ENCODE results near the gene GPR25.

GPR25 gene

GRCh38 chr1:200872446-200873115 lies at the start of gene GPR25:
Gene GPR25, plus strand, starts transcription at chr1:200872981. Its CDS starts 57 bp downstream, at chr1:200873038.
- DNase-seq (ENCODE audit: low read depth) = no peak
- peak within 1 kb of the TSS; percentile 28 for H3K4me3 ChIP-seq (ENCODE audit: low read depth, low read length)

DNA sequence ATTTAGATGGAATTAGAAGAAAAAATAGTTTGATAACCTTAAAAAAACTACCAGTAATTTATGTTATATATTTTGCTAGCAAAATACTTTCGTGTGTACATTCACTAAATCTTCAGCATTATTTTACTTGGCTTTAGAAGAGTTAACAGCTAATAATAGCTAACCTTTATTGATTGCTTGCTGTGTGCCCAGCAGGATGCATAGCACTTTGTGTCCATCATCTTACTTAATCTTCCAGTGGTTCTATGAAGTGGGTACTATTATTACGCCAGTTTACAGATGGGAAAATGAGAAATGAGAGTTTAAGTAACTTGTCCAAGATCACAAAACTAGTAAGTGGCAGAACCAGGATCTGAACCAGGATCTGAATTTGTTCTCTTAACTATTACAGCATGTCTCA lies 41.7 kb upstream of the GPR25 start:
- H3K4me3 ChIP-seq (ENCODE audit: low read depth, low read length) = no peak overlapping the region
- DNase-seq (ENCODE audit: low read depth) = no peak

DNA sequence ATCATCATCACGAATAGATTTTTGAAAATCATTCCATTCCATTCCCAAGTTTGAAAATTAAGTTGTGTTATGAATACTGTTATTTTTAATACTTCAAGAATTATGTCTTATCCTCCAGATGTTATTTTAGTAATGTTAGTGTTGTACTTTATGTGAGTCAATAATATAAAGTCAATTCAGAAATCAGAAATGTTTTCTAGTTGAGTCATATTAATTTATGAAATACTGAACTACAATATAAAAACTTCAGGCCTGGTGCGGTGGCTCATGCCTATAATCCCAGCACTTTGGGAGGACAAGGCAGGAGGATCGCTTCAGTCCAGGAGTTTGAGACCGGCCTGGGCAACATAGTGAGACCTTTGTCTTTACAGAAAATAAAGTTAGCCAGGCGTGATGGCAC lies 38.4 kb upstream of the GPR25 start:
- DNase-seq (ENCODE audit: low read depth) = no peak
- no peak overlapping the region for H3K4me3 ChIP-seq (ENCODE audit: low read depth, low read length)

DNA sequence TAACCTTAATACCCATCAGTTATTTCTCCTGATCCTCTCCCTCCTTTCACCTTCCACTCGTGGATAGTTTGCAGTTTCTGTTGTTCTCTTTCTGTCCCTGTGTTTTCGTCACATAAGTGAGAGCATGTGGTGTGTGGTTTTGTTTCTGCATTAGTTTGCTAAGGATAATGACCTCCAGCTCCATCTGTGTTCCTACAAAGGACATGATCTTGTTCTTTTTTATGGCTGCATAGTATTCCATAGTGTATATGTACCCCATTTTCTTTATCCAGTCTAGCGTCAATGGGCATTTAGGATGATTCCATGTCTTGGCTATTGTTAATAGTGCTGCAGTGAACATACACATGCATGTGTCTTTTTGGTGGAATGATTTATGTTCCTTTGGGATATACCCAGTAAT lies 36.6 kb upstream of the GPR25 start:
- no peak for DNase-seq (ENCODE audit: low read depth)
- no peak overlapping the region for H3K4me3 ChIP-seq (ENCODE audit: low read depth, low read length)

DNA sequence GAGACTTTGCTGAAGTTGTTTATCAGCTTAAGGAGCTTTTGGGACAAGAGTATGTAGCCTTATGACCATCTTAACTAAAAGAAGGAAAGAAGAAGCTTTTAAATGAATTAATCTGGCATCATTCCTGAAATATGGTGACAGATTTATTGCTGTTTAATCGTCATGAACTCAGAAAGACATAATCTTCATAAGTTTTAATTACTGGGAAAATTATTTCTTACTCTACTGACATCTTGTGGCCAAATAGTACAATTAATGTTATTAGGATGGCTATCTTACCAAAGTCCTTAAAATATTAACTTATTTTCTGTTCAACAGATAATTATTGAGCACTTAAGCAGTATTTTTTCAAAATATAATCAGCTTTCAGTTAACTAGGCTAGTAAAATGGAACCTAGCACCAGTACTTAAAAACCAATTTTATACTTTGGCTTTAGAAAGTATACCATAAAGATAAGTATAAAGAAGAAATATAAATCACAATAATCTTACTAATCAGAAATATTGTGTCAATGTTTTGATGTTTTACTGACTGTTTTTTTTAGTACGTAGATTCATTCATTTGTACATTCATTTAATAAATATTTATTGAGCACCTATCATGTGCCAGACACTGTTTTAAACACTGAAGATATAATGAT lies 34.7 kb upstream of the GPR25 start:
- DNase-seq (ENCODE audit: low read depth) = no peak
- no peak overlapping the region for H3K4me3 ChIP-seq (ENCODE audit: low read depth, low read length)

GRCh38 chr1:200838676-200839445 lies 33.9 kb upstream of the GPR25 start:
- no peak overlapping the region for H3K4me3 ChIP-seq (ENCODE audit: low read depth, low read length)
- peak; percentile 25 for DNase-seq (ENCODE audit: low read depth)

DNA sequence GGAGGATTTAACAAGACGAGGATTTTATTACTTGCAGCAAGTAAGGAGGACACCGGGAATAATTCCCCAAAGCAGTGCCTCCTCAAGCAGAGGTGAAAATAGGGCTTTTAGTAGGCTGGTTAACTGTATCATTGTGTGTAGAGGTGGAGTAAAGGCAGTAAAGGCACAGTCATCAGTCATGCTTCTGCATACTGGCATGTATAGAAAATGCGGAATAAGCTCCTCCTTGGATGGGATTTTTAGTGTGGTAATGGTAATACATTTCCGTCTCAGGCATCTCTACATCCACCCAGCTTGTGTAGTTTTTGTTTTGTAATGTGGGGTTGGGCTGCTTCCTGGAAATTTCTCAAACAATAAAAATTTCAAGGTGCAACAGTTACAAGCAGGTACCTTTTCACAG lies 27.4 kb upstream of the GPR25 start:
- no peak overlapping the region for H3K4me3 ChIP-seq (ENCODE audit: low read depth, low read length)
- DNase-seq (ENCODE audit: low read depth) = no peak

- DNase-seq (ENCODE audit: low read depth) = no peak
- no peak overlapping the region for H3K4me3 ChIP-seq (ENCODE audit: low read depth, low read length)
Measured at GRCh38 chr1:200846398-200846797, 26.4 kb upstream of the GPR25 start.

- H3K4me3 ChIP-seq (ENCODE audit: low read depth, low read length) = no peak overlapping the region
- no peak for DNase-seq (ENCODE audit: low read depth)
Measured at GRCh38 chr1:200849430-200849829, 23.4 kb upstream of the GPR25 start.

GRCh38 chr1:200850554-200850953 lies 22.2 kb upstream of the GPR25 start:
- DNase-seq (ENCODE audit: low read depth) = no peak
- no peak overlapping the region for H3K4me3 ChIP-seq (ENCODE audit: low read depth, low read length)

DNA sequence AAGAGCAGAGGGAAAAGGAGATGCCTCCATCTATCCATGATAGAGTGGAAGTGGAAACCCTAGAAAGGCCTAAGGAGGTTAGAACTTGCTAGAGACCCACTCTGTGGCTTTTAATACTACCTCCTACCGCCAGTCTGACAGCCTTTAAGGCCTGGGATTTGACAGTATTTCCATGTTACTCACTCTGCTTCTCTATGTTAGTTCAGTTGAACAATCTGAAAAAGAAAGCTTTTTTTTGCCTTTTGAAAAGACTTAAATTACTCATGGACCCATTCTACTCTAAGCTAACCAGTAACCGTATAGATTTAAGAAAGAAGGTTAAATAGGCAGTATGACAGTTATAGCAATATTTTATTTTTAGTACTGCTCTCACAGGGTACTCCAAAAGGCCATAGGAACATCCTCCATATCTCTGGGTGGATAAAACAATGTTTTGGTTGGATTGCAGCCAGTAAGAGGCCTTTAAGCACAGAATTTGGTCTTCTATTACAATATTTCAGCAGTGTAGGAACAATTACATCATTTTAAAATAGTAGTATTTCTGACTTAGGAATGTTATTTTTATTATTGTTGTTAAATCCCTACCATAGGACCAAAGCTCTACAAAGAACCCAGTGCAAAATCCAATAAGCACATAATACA lies 15.9 kb upstream of the GPR25 start:
- DNase-seq (ENCODE audit: low read depth) = peak; percentile 83
- no peak overlapping the region for H3K4me3 ChIP-seq (ENCODE audit: low read depth, low read length)

DNA sequence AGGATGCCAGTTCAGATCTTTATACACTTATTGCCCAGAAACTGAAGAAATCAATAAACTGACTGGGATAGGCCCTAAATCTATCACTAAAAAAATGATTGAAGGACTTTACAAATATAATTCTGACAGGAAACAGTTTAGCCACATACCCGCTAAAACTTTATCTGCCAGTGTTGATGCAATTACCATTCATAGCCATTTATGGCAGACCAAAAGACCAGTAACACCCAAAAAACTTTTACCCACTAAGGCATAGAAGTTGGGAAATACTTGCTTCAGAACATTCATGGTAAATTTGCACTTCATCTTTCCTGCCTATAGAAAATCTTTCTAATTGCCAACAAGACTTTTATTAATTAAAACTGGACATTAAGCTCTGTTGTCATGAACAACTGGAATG lies 15.0 kb upstream of the GPR25 start:
- no peak overlapping the region for H3K4me3 ChIP-seq (ENCODE audit: low read depth, low read length)
- no peak for DNase-seq (ENCODE audit: low read depth)

GRCh38 chr1:200861937-200862647 lies 10.7 kb upstream of the GPR25 start:
- no peak for DNase-seq (ENCODE audit: low read depth)

GRCh38 chr1:200862713-200863415 lies 9.9 kb upstream of the GPR25 start:
- no peak overlapping the region for H3K4me3 ChIP-seq (ENCODE audit: low read depth, low read length)
- no peak for DNase-seq (ENCODE audit: low read depth)

More at GRCh38 chr1:200861937-200862647, 10.7 kb upstream of the GPR25 start:
- H3K4me3 ChIP-seq (ENCODE audit: low read depth, low read length) = no peak overlapping the region

DNA sequence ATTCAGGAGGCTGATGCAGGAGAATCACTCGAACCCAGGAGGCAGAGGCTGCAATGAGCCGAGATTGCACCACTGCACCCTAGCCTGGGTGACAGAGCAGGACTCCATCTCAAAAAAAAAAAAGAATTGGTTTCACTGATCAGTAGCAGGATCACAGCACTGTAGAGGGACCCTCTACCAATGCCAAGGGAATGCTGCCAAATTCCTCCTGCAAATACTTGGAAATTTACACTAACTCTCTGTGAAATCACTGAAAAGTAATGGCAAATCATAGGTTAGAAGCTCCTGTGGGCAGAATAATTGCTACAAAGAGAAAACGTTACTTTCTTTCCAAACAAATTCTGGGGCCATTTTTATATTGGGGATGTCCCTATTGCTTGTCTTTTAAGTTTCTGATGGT lies 6.7 kb upstream of the GPR25 start:
- DNase-seq (ENCODE audit: low read depth) = no peak

DNA sequence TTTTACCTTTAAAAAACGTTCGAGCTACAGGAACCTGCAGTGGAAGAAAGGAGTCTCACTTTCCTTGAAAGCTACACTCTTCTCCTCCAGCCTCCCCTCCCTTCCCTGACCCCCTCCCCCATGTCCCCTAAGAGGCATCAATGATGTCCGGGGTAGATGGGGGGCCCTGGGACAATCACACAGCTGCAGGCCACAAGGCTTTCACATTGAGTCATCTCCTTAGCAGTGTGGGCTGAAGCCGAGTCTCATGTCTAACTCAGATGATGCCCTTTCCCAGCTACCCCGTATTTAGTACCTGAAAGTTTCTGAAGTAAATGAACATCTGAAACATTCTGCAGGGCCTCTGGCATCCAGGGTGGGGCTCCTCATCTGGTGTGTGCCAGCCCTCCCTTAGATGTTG lies 6.3 kb upstream of the GPR25 start:
- no peak for DNase-seq (ENCODE audit: low read depth)

More for the DNA sequence above, 6.7 kb upstream of the GPR25 start:
- no peak overlapping the region for H3K4me3 ChIP-seq (ENCODE audit: low read depth, low read length)

DNA sequence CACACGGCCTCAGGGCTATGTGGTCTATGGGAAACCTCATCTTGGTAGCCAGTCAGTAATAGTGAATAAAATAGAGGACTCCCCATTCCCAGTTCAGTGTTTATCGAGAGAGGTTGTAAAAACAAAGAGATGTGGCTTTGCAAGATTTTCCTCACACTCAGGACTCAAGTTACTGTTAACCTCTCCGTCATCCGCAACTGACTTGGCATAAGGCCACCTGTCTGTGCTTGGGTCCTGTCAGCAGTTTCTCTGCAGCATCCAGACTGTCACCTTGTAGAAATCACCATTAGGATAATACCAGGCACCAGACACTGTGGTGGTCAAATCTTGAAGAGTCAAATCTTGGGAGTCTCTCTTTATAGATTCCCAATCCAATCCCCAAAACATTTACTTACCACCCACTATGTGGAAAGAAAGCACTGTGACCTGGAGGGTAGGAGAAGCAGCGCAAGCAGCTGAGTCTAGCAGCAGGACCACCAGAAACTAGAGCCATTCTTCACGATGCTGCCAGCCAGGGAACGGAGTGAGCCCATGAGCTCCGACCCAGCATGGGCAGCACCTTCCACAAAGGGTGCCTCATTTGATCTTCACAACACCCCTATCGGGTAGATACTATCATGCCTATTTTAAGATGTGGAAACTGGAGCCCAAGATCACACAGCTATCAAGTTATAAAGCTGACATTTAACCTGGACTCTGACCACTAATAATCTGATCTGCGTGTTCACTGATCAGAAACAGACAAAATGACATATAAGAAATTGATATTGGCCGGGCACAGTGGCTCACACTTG lies 5.6 kb upstream of the GPR25 start:
- no peak overlapping the region for H3K4me3 ChIP-seq (ENCODE audit: low read depth, low read length)
- DNase-seq (ENCODE audit: low read depth) = no peak

More for the DNA sequence above, 6.3 kb upstream of the GPR25 start:
- H3K4me3 ChIP-seq (ENCODE audit: low read depth, low read length) = no peak overlapping the region

DNA sequence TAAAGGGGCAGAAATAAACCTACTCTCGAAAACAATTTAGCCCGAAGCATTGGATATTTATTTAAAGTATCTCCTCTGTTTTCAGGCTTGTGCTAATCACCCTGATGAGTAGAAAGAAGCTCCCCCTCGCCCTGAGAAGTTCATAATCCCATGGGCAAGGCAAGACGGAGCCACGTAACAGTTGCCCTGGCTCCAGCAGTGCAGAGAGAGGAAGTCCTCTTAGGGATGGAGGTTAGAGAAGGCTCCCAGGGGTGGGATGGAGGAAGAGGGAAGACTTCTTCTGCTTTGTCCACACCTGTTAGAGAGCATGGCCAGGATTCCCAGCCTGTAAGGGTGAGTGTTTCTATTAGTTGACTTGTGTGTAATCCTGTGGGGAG lies 3.4 kb upstream of the GPR25 start:
- no peak for DNase-seq (ENCODE audit: low read depth)
- no peak overlapping the region for H3K4me3 ChIP-seq (ENCODE audit: low read depth, low read length)
